Left lung (tissue), 10 donors: ENCODE data around the gene PDE1A. TPM values are rescaled to one million over a fixed set of nuclear protein-coding genes. Genes with fewer than 3 reads are reported as not detected.

Experiments
- ATAC-seq: fragments of 200-7000 bp; cut with Tn5 transposase; one replicate; pipeline ENCODE4 v1.9.1; 2020; ENCODE audit warnings: moderate library complexity
- DNase-seq, 4 donors: peaks; one replicate each; pipeline ENCODE4 v3.0.0-alpha.2; 2013 to 2020
- H3K27ac ChIP-seq, 2 donors: fragments of 200-600 bp; sonication (generic) in 1 of 2; one replicate each; pipeline versions ENCODE4 v1.5.0 to v1.8.0; 2020 to 2021
- H3K27me3 ChIP-seq, 2 donors: fragments of 200-600 bp; sonication (generic) in 1 of 2; one replicate each; pipeline versions ENCODE4 v1.5.0 to v1.8.0; 2020 to 2021
- H3K36me3 ChIP-seq, 2 donors: fragments of 200-600 bp; sonication (generic) in 1 of 2; one replicate each; pipeline versions ENCODE4 v1.5.0 to v1.8.0; 2020 to 2021
- H3K4me1 ChIP-seq, 2 donors: fragments of 200-600 bp; one replicate each; pipeline ENCODE4 v1.8.0; 2021
- H3K4me3 ChIP-seq, 2 donors: fragments of 200-600 bp; sonication (generic) in 1 of 2; one replicate each; pipeline versions ENCODE4 v1.5.0 to v1.8.0; 2020 to 2021; ENCODE audit warnings: mild to moderate bottlenecking in 1 of 2
- H3K9me3 ChIP-seq, 2 donors: fragments of 200-600 bp; sonication (generic) in 1 of 2; one replicate each; pipeline versions ENCODE4 v1.5.0 to v1.8.0; 2020 to 2021
- intact Hi-C, 2 donors: fragments of 100-400 bp; cut with DNase I; formaldehyde crosslinking; loops; one replicate each; pipeline versions ENCODE4 v1.11.2 to v1.14.2; 2022
- polyA plus RNA-seq, 6 donors: library from polyadenylated mRNA; unstranded; fragments of 120-200 nt; gene quantifications; one replicate each; pipeline ENCODE4 v1.2.1, GENCODE V29; 2013; ENCODE audit not compliant: insufficient read length in 6 of 6
- total RNA-seq, 2 donors: library from RNA; stranded (reverse); fragmentation: NEBNext Ultra II Directional; extraction: Animal tissue kit (Norgen Biotek cat#: 25700); gene quantifications; one replicate each; pipeline ENCODE4 v1.2.1, GENCODE V29; 2021
- TF ChIP-seq, protein P1 (sequence below), 2 donors: fragments of 200-600 bp; sonication (generic) in 1 of 2; IDR thresholded peaks; one replicate each; pipeline versions ENCODE4 v1.5.0 to v1.8.0; 2021; ENCODE audit warnings: antibody characterized with exemption in 2 of 2
- donor health status: DM: no; HTN: yes; CAD: no.
- donor health status: DM: no; HTN: no; CAD: no.

PDE1A gene
- total and polyA plus RNA-seq, 8 donors = 4.6 to 16.3 (median 13.2) TPM

DNA sequence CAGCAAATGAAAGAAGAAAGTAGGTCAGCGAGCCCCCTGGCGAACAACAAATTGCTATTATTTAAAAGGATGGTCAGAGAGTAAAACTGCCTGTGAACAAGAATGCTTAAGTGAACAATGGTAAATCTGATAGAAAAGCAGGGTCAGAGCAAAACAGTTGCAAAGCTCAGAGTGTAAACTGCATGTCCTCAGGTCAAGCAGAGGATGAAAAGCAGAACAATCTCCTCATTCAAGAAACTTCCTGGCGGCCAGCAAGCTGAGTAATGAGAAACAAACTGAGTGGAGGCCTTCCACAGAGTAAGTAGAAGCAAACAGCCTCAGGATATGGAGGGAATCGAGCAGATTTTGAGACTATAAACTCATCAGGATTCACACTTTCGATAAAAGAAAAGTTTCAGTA is 323.3 kb downstream of the PDE1A start:
- Histone ChIP-seq H3K4me1 (no peaks in the 10 kb centered on the region), H3K36me3 (no peaks in the 10 kb centered on the region), H3K27me3 (no peaks in the 10 kb centered on the region), H3K4me3 (no peak overlapping the region), H3K9me3 (no peaks in the 10 kb centered on the region), H3K27ac (no peak overlapping the region)
- TF ChIP-seq, protein P1, sequence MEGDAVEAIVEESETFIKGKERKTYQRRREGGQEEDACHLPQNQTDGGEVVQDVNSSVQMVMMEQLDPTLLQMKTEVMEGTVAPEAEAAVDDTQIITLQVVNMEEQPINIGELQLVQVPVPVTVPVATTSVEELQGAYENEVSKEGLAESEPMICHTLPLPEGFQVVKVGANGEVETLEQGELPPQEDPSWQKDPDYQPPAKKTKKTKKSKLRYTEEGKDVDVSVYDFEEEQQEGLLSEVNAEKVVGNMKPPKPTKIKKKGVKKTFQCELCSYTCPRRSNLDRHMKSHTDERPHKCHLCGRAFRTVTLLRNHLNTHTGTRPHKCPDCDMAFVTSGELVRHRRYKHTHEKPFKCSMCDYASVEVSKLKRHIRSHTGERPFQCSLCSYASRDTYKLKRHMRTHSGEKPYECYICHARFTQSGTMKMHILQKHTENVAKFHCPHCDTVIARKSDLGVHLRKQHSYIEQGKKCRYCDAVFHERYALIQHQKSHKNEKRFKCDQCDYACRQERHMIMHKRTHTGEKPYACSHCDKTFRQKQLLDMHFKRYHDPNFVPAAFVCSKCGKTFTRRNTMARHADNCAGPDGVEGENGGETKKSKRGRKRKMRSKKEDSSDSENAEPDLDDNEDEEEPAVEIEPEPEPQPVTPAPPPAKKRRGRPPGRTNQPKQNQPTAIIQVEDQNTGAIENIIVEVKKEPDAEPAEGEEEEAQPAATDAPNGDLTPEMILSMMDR (IDR thresholded peaks at IDR 0.05) = no peak
- intact Hi-C loops = no loop called here
- DNase-seq (no peak), ATAC-seq (no peak)

DNA sequence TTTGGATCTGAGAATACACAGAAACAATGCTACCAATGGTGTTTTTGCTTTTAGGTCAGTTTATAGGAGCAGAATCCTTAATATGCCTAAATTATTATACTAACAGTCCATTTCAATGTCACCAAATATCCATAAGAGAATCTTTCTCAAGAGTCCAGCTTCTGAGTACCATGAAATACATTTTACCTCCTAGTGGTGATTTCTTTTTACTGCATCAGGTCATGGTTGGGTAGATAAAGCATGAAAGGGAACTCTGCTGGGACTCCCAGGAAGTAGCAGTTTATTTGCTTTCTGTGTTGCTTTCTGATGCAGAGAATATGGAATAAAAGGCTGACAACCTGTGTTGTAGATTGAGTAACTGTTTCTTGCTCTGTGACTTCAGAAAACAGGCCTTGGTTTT is 325.6 kb downstream of the PDE1A start:
- no peaks in the 10 kb centered on the region for H3K27me3 ChIP-seq
- no peak overlapping the region for H3K27ac ChIP-seq
- no peaks in the 10 kb centered on the region for H3K9me3 ChIP-seq
- DNase-seq (no peak), ATAC-seq (no peak)
- no peak overlapping the region for H3K4me3 ChIP-seq
- H3K4me1 ChIP-seq = no peaks in the 10 kb centered on the region
- H3K36me3 ChIP-seq = no peaks in the 10 kb centered on the region
- TF ChIP-seq, protein P1 (IDR thresholded peaks at IDR 0.05) = no peak
- intact Hi-C loops = no loop called here

DNA sequence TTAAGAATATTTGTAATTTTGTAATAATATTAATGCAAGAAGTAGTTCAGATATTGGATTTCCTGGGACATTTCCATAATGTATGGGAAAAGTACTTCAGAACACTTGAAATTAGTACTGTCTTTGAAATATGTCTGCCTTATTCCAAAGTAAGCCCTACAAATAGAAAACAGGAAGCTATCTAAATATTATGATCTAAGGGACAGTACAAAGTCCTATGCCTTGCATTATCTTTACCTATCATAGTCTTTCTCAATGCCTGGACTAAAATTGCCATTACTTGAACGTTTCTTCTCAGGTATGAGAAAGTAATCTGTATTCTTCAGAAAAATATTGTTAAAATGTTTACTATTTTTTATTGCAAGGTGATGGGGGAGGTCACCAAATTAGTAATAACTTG is 328.2 kb downstream of the PDE1A start:
- ATAC-seq (no peak), DNase-seq (no peak)
- no peaks in the 10 kb centered on the region for H3K27me3 ChIP-seq
- intact Hi-C loops = no loop called here
- H3K4me3 ChIP-seq = no peak overlapping the region
- no peak overlapping the region for H3K27ac ChIP-seq
- H3K4me1 ChIP-seq = no peaks in the 10 kb centered on the region
- H3K9me3 ChIP-seq = peaks cover 0 to 2% of the 10 kb centered on the region in 2 donors
- no peaks in the 10 kb centered on the region for H3K36me3 ChIP-seq
- TF ChIP-seq, protein P1 (IDR thresholded peaks at IDR 0.05) = no peak

DNA sequence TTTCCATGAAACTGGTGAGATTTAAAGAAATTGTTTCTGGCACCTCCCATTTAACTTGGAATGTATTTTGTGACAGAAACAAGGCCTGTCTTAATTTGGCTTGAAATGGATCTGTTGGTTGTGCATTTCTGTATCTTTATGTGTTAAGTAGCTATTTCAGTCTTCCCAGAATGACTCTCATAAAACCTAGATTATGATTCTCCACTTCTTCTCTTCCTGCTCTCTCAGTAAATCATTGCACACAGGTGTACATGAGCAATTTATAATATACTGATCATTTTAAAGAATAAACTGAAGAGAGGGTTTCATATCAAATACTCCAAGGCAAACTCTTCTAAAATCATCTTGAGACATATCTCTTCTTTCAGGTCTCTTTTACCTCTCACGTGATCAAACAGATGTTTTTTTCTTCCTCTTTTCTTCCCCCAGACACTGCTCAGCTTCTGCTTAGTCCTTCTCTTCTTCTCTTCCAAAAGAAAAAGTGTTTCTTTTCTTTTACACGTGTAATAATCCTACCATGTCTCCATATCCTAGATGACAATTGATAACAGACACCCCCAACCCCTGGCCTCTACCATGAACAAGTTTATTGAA is 329.2 kb downstream of the PDE1A start:
- Histone ChIP-seq H3K36me3 (no peaks in the 10 kb centered on the region), H3K9me3 (peaks cover 0 to 3% of the 10 kb centered on the region in 2 donors), H3K4me1 (no peaks in the 10 kb centered on the region), H3K4me3 (no peak overlapping the region), H3K27ac (no peak overlapping the region), H3K27me3 (no peaks in the 10 kb centered on the region)
- DNase-seq (no peak), ATAC-seq (no peak)
- TF ChIP-seq, protein P1 (IDR thresholded peaks at IDR 0.05) = no peak
- intact Hi-C loops = no loop called here

DNA sequence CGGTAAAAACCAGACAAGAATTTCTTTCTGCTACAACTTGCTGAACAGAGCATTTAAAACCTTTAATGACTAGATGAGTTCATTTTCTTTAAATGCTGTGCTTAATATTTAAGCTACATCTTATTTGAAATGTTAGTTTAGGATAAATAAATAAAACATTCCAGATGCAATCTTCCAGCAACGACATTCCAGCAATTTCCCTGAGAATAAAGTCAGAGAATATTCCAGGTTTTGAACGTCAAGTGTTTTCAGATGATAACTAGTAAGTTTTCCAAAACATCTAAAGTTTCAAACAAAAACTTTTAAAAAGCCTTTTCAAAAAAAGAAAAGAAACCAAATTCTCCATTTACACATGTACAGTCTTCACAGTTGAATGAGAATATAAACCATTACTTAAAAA is 336.4 kb downstream of the PDE1A start:
- TF ChIP-seq, protein P1 (IDR thresholded peaks at IDR 0.05) = no peak
- Histone ChIP-seq H3K4me1 (no peaks in the 10 kb centered on the region), H3K4me3 (no peak overlapping the region), H3K27me3 (no peaks in the 10 kb centered on the region), H3K36me3 (no peaks in the 10 kb centered on the region), H3K27ac (no peak overlapping the region), H3K9me3 (peaks cover 0 to 3% of the 10 kb centered on the region in 2 donors)
- intact Hi-C loops = no loop called here
- no peak for ATAC-seq
- DNase-seq = no peak
